GM12878 (cell line): ENCODE data around the gene ADGRG7. TPM values are rescaled to one million over a fixed set of nuclear protein-coding genes. Genes with fewer than 3 reads are reported as not detected.

Experiments used
- ATAC-seq: fragments of 200-7000 bp; cut with Tn5 transposase; 3 replicates; pipeline ENCODE4 v1.9.1; 2020; ENCODE audit warnings: mild to moderate bottlenecking, moderate library complexity
- BruUV-seq: library from RNA; stranded (reverse); fragments of 400-500 nt; replicated peaks from 2 replicates; lab custom pipeline; 2021; lab: Mats Ljungman, UMichigan
- CTCF ChIA-PET: fragments of 300-600 bp; sonication (Branson Sonifier 250); formaldehyde crosslinking; extraction: SDS; loops from one replicate; lab custom pipeline; 2021; ENCODE audit warnings: inconsistent platforms; lab: Yijun Ruan, JAX
- POLR2A ChIA-PET: fragments of 350-600 bp; formaldehyde crosslinking; extraction: SDS; loops from one replicate; lab custom pipeline; 2021; ENCODE audit warnings: inconsistent platforms; lab: Charles Lee
- RAD21 ChIA-PET: fragments of 300-600 bp; sonication (Branson Sonifier 250); formaldehyde crosslinking; loops from one replicate; lab custom pipeline; 2023; ENCODE audit warnings: antibody characterized with exemption; ENCODE audit not compliant: unreplicated experiment; lab: Charles Lee
- SMC1A ChIA-PET: fragments of 300-600 bp; sonication (Branson Sonifier 250); formaldehyde crosslinking; loops from one replicate; lab custom pipeline; 2023; ENCODE audit not compliant: unreplicated experiment, uncharacterized antibody; lab: Charles Lee
- DNase-seq: peaks from one replicate; pipeline ENCODE4 v3.0.0-alpha.2; 2011; ENCODE audit warnings: low read depth, low spot score
- FAIRE-seq: peaks from 3 replicates; lab custom pipeline; 2011; peaks lifted over from hg19 to GRCh38; lab: Jason Lieb, UNC
- H2AFZ ChIP-seq: 2 replicates; pipeline ENCODE4 v1.6.0; 2011; ENCODE audit warnings: low read depth, low read length, control low read depth; ENCODE audit not compliant: control insufficient read depth
- H3K27ac ChIP-seq: 2 replicates; pipeline ENCODE4 v1.5.1; 2011; ENCODE audit warnings: control low read depth; ENCODE audit not compliant: control insufficient read depth, insufficient read depth
- H3K27me3 ChIP-seq, 2 experiments: replicated peaks in 1 of 2; 2 replicates each; pipeline versions ENCODE4 v1.6.0 to v1.6.1; 2011; ENCODE audit warnings: low read length in 1 of 2; ENCODE audit not compliant: control insufficient read depth in 2 of 2, insufficient read depth in 2 of 2
- H3K36me3 ChIP-seq, 2 experiments: 2 replicates each; pipeline ENCODE4 v1.5.1; 2011; ENCODE audit warnings: low read length in 1 of 2; ENCODE audit not compliant: control insufficient read depth in 2 of 2, insufficient read depth in 2 of 2
- H3K4me1 ChIP-seq: 2 replicates; pipeline ENCODE4 v1.6.1; 2011; ENCODE audit warnings: mild to moderate bottlenecking, low read length, moderate library complexity, mixed read lengths; ENCODE audit not compliant: control insufficient read depth, insufficient read depth
- H3K4me2 ChIP-seq: 2 replicates; pipeline ENCODE4 v1.6.0; 2011; ENCODE audit warnings: control low read depth; ENCODE audit not compliant: control insufficient read depth, insufficient read depth
- H3K4me3 ChIP-seq: fragments of 200-600 bp; sonication (generic); 2 replicates; pipeline ENCODE4 v1.5.1; 2016
- H3K79me2 ChIP-seq: 2 replicates; pipeline ENCODE4 v1.6.0; 2011; ENCODE audit warnings: low read length; ENCODE audit not compliant: control insufficient read depth, insufficient read depth
- H3K9ac ChIP-seq: 2 replicates; pipeline ENCODE4 v1.8.0; 2011; ENCODE audit warnings: low read length, control low read depth, mixed read lengths; ENCODE audit not compliant: control insufficient read depth, insufficient read depth
- H3K9me3 ChIP-seq: replicated peaks from 3 replicates; pipeline ENCODE4 v1.5.1; 2011; ENCODE audit warnings: mild to moderate bottlenecking, low read length; ENCODE audit not compliant: control insufficient read depth, insufficient read depth
- H4K20me1 ChIP-seq: 2 replicates; pipeline ENCODE4 v1.6.0; 2011; ENCODE audit not compliant: control insufficient read depth, insufficient read depth
- HCFC1 ChIP-seq: fragments of 150-350 bp; IDR thresholded peaks from 2 replicates; pipeline ENCODE4 v1.6.1; 2014; ENCODE audit warnings: low read length
- NBN ChIP-seq: fragments of 450-650 bp; IDR thresholded peaks from 2 replicates; pipeline ENCODE4 v1.6.1; 2016
- POLR2AphosphoS5 ChIP-seq: IDR thresholded peaks from 2 replicates; pipeline ENCODE4 v1.6.1; 2011; ENCODE audit warnings: mild to moderate bottlenecking, low read length, inconsistent platforms
- RAD21 ChIP-seq: IDR thresholded peaks from 2 replicates; pipeline ENCODE4 v1.6.1; 2011; ENCODE audit warnings: mild to moderate bottlenecking, low read depth, low read length, moderate library complexity; ENCODE audit not compliant: insufficient read depth
- SIX5 ChIP-seq: IDR thresholded peaks from 2 replicates; pipeline ENCODE4 v1.6.1; 2011; ENCODE audit warnings: mild to moderate bottlenecking, low read depth, low read length, moderate library complexity; ENCODE audit not compliant: severe bottlenecking
- SMC3 ChIP-seq: IDR thresholded peaks from 2 replicates; pipeline ENCODE4 v1.6.1; 2011; ENCODE audit warnings: low read length, improper control_type of control experiment, borderline replicate concordance
- TARDBP ChIP-seq: IDR thresholded peaks from 2 replicates; pipeline ENCODE4 v1.6.1; 2016; ENCODE audit warnings: borderline replicate concordance
- WGBS: methylation state at CpG from one replicate; pipeline ENCODE4 v1.1.6; 2016; ENCODE audit warnings: low lambda C conversion rate; ENCODE audit not compliant: insufficient replicate concordance, insufficient coverage; ENCODE audit errors: missing lambda C conversion rate; 5-methylcytosine and 5-hydroxymethylcytosine counted together
- in situ Hi-C: fragments of 300-500 bp; cut with MboI; formaldehyde crosslinking; loops from 9 replicates; pipeline ENCODE4 v1.14.3; 2018; ENCODE audit warnings: mixed read lengths
- intact Hi-C: fragments of 100-400 bp; cut with micrococcal nuclease; formaldehyde crosslinking; loops from one replicate; pipeline ENCODE4 v1.14.2; 2022; ENCODE audit not compliant: unreplicated experiment
- polyA plus RNA-seq, 11 experiments: library from polyadenylated mRNA; depleted of rRNA in 4 of 11; unstranded in 6 of 11; stranded (reverse) in 5 of 11; fragments of >200 nt; fragmentation: Nextera tagmentation in 4 of 11; fragmentation: Illumina TruSeq in 1 of 11; extraction: Ambion mirVana in 4 of 11; extraction: Trizol in 1 of 11; gene quantifications; 1 replicate in 1 of 11; 2 replicates in 10 of 11; pipeline versions ENCODE4 v1.2.1 to v1.2.3, GENCODE V29; 2011 to 2016; ENCODE audit warnings: inconsistent platforms in 2 of 11, missing spikeins in 2 of 11, low read depth in 1 of 11
- total RNA-seq, 4 experiments: library from RNA; depleted of rRNA in 3 of 4; stranded (reverse); fragments of >200 nt in 3 of 4; fragmentation: Illumina TruSeq in 1 of 4; extraction: Trizol in 1 of 4; gene quantifications; 2 replicates each; pipeline versions ENCODE4 v1.2.1 to v1.2.3, GENCODE V29; 2013 to 2021
- TF ChIP-seq, protein P1 (sequence below): fragments of 450-650 bp; IDR thresholded peaks from 2 replicates; pipeline ENCODE4 v1.6.1; 2016; ENCODE audit warnings: mild to moderate bottlenecking, moderate library complexity, borderline replicate concordance
- TF ChIP-seq, protein P2 (sequence below): fragments of 450-650 bp; IDR thresholded peaks from 2 replicates; pipeline ENCODE4 v1.6.1; 2017; ENCODE audit warnings: antibody characterized with exemption, mild to moderate bottlenecking, moderate library complexity
- TF ChIP-seq, protein P3 (sequence below), 3 experiments: IDR thresholded peaks in 2 of 3; conservative IDR thresholded peaks in 1 of 3; 2 replicates each; pipeline ENCODE4 v1.5.1; 2011; ENCODE audit warnings: low read depth in 3 of 3, low read length in 3 of 3, mild to moderate bottlenecking in 3 of 3, control low read depth in 2 of 3, moderate library complexity in 2 of 3, inconsistent platforms in 1 of 3, mixed read lengths in 1 of 3; ENCODE audit not compliant: control insufficient read depth in 2 of 3, insufficient read depth in 1 of 3; ENCODE audit errors: extremely low read depth in 1 of 3

Gene ADGRG7
- total and polyA plus RNA-seq, 10 of the 15 experiments (the other 5 are each of a cell fraction or from before 2014, with no cell fraction given) = 0.02 to 0.21 (median 0.14) TPM; not detected in 7

DNA sequence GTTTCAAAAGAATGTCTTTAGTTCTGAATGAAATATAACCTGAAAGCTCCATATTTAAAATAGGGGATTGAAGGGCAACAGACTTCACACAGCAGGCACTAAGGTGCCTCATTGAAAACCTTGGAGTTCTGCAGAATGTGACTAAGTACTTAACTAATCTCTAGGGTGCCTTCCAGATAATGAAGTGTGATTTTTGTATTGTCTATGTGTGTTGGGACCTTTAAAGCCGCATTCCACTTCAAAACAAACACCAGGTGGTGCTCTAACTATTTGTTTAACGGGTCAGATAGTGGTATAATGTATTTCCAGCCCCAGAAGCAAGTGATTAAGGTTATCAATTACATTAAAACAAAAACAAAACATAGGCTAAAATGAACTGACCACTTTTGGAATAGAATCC lies 127.9 kb downstream of the ADGRG7 start:
- no peaks in the 10 kb centered on the region for H3K27me3 ChIP-seq
- no peak overlapping the region for H3K9ac ChIP-seq
- ChIA-PET POLR2A (no interaction called here), SMC1A (no interaction called here), CTCF (interaction anchor here (1.5 kb wide), 1 partner anchor 60 kb away, joined by 5 read pairs; no protein-coding TSS in a partner anchor), RAD21 (interaction anchor here (1.5 to 1.6 kb wide), 2 partner anchors 59 to 96 kb away, joined by 3 read pairs; no protein-coding TSS in a partner anchor)
- no peaks in the 10 kb centered on the region for H3K4me1 ChIP-seq
- no TSS peak for BruUV-seq
- H4K20me1 ChIP-seq = no peaks in the 10 kb centered on the region
- TF ChIP-seq TARDBP (no peak), POLR2AphosphoS5 (no peak), SMC3 (peak; percentile 9; the same call in 1 of the 2 replicates), NBN (no peak), SIX5 (no peak), RAD21 (peak; percentile 39; the same call in 1 of the 2 replicates), HCFC1 (no peak)
- TF ChIP-seq, protein P1, sequence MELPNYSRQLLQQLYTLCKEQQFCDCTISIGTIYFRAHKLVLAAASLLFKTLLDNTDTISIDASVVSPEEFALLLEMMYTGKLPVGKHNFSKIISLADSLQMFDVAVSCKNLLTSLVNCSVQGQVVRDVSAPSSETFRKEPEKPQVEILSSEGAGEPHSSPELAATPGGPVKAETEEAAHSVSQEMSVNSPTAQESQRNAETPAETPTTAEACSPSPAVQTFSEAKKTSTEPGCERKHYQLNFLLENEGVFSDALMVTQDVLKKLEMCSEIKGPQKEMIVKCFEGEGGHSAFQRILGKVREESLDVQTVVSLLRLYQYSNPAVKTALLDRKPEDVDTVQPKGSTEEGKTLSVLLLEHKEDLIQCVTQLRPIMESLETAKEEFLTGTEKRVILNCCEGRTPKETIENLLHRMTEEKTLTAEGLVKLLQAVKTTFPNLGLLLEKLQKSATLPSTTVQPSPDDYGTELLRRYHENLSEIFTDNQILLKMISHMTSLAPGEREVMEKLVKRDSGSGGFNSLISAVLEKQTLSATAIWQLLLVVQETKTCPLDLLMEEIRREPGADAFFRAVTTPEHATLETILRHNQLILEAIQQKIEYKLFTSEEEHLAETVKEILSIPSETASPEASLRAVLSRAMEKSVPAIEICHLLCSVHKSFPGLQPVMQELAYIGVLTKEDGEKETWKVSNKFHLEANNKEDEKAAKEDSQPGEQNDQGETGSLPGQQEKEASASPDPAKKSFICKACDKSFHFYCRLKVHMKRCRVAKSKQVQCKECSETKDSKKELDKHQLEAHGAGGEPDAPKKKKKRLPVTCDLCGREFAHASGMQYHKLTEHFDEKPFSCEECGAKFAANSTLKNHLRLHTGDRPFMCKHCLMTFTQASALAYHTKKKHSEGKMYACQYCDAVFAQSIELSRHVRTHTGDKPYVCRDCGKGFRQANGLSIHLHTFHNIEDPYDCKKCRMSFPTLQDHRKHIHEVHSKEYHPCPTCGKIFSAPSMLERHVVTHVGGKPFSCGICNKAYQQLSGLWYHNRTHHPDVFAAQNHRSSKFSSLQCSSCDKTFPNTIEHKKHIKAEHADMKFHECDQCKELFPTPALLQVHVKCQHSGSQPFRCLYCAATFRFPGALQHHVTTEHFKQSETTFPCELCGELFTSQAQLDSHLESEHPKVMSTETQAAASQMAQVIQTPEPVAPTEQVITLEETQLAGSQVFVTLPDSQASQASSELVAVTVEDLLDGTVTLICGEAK = no peak
- TF ChIP-seq, protein P2, sequence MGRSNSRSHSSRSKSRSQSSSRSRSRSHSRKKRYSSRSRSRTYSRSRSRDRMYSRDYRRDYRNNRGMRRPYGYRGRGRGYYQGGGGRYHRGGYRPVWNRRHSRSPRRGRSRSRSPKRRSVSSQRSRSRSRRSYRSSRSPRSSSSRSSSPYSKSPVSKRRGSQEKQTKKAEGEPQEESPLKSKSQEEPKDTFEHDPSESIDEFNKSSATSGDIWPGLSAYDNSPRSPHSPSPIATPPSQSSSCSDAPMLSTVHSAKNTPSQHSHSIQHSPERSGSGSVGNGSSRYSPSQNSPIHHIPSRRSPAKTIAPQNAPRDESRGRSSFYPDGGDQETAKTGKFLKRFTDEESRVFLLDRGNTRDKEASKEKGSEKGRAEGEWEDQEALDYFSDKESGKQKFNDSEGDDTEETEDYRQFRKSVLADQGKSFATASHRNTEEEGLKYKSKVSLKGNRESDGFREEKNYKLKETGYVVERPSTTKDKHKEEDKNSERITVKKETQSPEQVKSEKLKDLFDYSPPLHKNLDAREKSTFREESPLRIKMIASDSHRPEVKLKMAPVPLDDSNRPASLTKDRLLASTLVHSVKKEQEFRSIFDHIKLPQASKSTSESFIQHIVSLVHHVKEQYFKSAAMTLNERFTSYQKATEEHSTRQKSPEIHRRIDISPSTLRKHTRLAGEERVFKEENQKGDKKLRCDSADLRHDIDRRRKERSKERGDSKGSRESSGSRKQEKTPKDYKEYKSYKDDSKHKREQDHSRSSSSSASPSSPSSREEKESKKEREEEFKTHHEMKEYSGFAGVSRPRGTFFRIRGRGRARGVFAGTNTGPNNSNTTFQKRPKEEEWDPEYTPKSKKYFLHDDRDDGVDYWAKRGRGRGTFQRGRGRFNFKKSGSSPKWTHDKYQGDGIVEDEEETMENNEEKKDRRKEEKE = no peak
- TF ChIP-seq, protein P3, sequence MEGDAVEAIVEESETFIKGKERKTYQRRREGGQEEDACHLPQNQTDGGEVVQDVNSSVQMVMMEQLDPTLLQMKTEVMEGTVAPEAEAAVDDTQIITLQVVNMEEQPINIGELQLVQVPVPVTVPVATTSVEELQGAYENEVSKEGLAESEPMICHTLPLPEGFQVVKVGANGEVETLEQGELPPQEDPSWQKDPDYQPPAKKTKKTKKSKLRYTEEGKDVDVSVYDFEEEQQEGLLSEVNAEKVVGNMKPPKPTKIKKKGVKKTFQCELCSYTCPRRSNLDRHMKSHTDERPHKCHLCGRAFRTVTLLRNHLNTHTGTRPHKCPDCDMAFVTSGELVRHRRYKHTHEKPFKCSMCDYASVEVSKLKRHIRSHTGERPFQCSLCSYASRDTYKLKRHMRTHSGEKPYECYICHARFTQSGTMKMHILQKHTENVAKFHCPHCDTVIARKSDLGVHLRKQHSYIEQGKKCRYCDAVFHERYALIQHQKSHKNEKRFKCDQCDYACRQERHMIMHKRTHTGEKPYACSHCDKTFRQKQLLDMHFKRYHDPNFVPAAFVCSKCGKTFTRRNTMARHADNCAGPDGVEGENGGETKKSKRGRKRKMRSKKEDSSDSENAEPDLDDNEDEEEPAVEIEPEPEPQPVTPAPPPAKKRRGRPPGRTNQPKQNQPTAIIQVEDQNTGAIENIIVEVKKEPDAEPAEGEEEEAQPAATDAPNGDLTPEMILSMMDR (IDR thresholded peaks at IDR 0.05 in 2 of 3, conservative IDR thresholded peaks at IDR 0.05 in 1 of 3; ENCODE audit: control insufficient read depth in 2 of 3, extremely low read depth in 1 of 3, insufficient read depth in 1 of 3, low read depth in 3 of 3, low read length in 3 of 3) = peak; percentile 17 to 33 (median 21); a peak in 3 of 6 replicates
- no peak overlapping the region for H3K4me2 ChIP-seq
- peaks cover 2% of the 10 kb centered on the region for H3K79me2 ChIP-seq
- WGBS = 100% methylated on average over 2 of the region's 2 CpGs
- peak; percentile 59 for FAIRE-seq
- in situ Hi-C loops = no loop called here
- ATAC-seq = peak; percentile 70
- peaks cover 5 to 46% of the 10 kb centered on the region in 2 experiments; a peak in 3 of 4 replicates for H3K36me3 ChIP-seq
- no peak overlapping the region for H3K4me3 ChIP-seq
- H3K27ac ChIP-seq = no peak overlapping the region
- intact Hi-C loops = no loop called here
- no peak for DNase-seq
- no peaks in the 10 kb centered on the region for H3K9me3 ChIP-seq
- no peak overlapping the region for H2AFZ ChIP-seq
